Sigmoid colon (tissue), 7 donors: ENCODE results near the gene SPRR2G. TPM values are rescaled to one million over a fixed set of nuclear protein-coding genes. Genes with fewer than 3 reads are reported as not detected.

Source experiments
- DNase-seq: peaks from one replicate; pipeline ENCODE4 v3.0.0-alpha.2; 2019
- H3K27ac ChIP-seq, 4 donors: fragments of 200-600 bp; sonication (generic); one replicate each; pipeline ENCODE4 v1.5.1; 2016 to 2019; ENCODE audit warnings: mild to moderate bottlenecking in 1 of 4
- H3K27me3 ChIP-seq, 3 donors: fragments of 200-600 bp; sonication (generic); one replicate each; pipeline ENCODE4 v1.5.1; 2019; ENCODE audit warnings: mild to moderate bottlenecking in 1 of 3
- H3K36me3 ChIP-seq, 4 donors: fragments of 200-600 bp; sonication (generic); one replicate each; pipeline ENCODE4 v1.5.1; 2016 to 2019
- H3K4me1 ChIP-seq, 4 donors: fragments of 200-600 bp; sonication (generic); one replicate each; pipeline ENCODE4 v1.5.1; 2017 to 2019
- H3K4me3 ChIP-seq, 4 donors: fragments of 200-600 bp; sonication (generic); one replicate each; pipeline ENCODE4 v1.5.1; 2017 to 2019; ENCODE audit warnings: mild to moderate bottlenecking in 2 of 4, moderate library complexity in 1 of 4
- H3K9me3 ChIP-seq, 4 donors: fragments of 200-600 bp in 3 of 4; sonication (generic) in 3 of 4; one replicate each; pipeline versions ENCODE4 v1.5.1 to v1.6.1; 2013 to 2019
- EP300 ChIP-seq, 4 donors: sonication (generic); formaldehyde crosslinking; IDR thresholded peaks; one replicate each; pipeline ENCODE4 v1.6.1; 2017; ENCODE audit warnings: antibody characterized with exemption in 4 of 4
- POLR2A ChIP-seq, 2 donors: fragments of 450-650 bp; IDR thresholded peaks; one replicate each; pipeline ENCODE4 v1.6.1; 2016; ENCODE audit warnings: antibody characterized with exemption in 2 of 2, mild to moderate bottlenecking in 2 of 2, moderate library complexity in 2 of 2
- POLR2AphosphoS5 ChIP-seq, 4 donors: sonication (generic); formaldehyde crosslinking; IDR thresholded peaks; one replicate each; pipeline ENCODE4 v1.6.1; 2017; ENCODE audit warnings: antibody characterized with exemption in 4 of 4
- WGBS, 2 donors: extraction: QIAGEN DNeasy Blood & Tissue Kit; methylation state at CpG; one replicate each; pipeline ENCODE4 v1.1.7; 2013; 5-methylcytosine and 5-hydroxymethylcytosine counted together
- intact Hi-C: fragments of 100-400 bp; cut with DNase I; formaldehyde crosslinking; loops from one replicate; pipeline ENCODE4 v1.15.1; 2023
- polyA plus RNA-seq, 3 donors: library from polyadenylated mRNA; stranded (reverse); fragments of 200-250 nt; gene quantifications; one replicate each; pipeline ENCODE4 v1.2.3, GENCODE V29; 2013
- small RNA-seq, 3 donors: library from RNA; depleted of rRNA; stranded (forward); fragments of <200 nt; gene quantifications; one replicate each; pipeline ENCODE3, GENCODE V24; 2016
- total RNA-seq, 4 donors: library from RNA; depleted of rRNA; stranded (reverse); fragments of >200 nt; gene quantifications; one replicate each; pipeline ENCODE4 v1.1.0, GENCODE V29; 2016
- TF ChIP-seq, protein P1 (sequence below), 4 experiments: fragments of 450-650 bp in 3 of 4; fragments of 200-600 bp in 1 of 4; IDR thresholded peaks; one replicate each; pipeline ENCODE4 v1.5.1; 2016 to 2019; ENCODE audit warnings: antibody characterized with exemption in 4 of 4, mild to moderate bottlenecking in 3 of 4, moderate library complexity in 2 of 4
- donor health status: healthy with polysubstance abuse.
- donor health status: Bipolar disorder and iron deficiency.
- donor health status: healthy.

The SPRR2G gene
- total and polyA plus RNA-seq, 7 donors, result not detected

DNA sequence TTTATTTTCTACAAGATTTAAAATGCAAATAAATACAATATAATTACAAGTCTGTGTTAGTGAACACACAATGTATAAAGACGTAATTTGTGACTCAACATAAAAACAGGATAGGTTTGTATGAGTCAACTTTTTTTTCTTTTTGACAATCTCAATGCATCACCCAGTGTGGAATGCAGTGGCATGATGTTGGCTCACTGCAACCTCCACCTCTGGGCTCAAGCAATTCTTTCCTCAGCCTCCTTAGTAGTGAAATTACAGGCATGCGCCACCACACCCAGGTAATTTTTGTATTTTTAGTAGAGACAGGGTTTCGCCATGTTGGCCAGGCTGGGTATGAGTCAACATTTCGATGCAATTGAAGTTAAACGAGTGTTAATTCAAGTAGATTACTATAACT, 50.4 kb downstream of the SPRR2G start:
- WGBS, 2 donors, result 73 to 87% methylated on average over 5 of the region's 5 CpGs
- H3K27me3 ChIP-seq, result no peaks in the 10 kb centered on the region
- no peak for TF ChIP-seq POLR2AphosphoS5 (IDR thresholded peaks at IDR 0.05)
- no peak for TF ChIP-seq POLR2A (IDR thresholded peaks at IDR 0.05)
- TF ChIP-seq, protein P1, sequence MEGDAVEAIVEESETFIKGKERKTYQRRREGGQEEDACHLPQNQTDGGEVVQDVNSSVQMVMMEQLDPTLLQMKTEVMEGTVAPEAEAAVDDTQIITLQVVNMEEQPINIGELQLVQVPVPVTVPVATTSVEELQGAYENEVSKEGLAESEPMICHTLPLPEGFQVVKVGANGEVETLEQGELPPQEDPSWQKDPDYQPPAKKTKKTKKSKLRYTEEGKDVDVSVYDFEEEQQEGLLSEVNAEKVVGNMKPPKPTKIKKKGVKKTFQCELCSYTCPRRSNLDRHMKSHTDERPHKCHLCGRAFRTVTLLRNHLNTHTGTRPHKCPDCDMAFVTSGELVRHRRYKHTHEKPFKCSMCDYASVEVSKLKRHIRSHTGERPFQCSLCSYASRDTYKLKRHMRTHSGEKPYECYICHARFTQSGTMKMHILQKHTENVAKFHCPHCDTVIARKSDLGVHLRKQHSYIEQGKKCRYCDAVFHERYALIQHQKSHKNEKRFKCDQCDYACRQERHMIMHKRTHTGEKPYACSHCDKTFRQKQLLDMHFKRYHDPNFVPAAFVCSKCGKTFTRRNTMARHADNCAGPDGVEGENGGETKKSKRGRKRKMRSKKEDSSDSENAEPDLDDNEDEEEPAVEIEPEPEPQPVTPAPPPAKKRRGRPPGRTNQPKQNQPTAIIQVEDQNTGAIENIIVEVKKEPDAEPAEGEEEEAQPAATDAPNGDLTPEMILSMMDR (IDR thresholded peaks at IDR 0.05), result no peak
- no peak for TF ChIP-seq EP300 (IDR thresholded peaks at IDR 0.05)
- H3K4me1 ChIP-seq, result no peaks in the 10 kb centered on the region
- H3K9me3 ChIP-seq, result no peaks in the 10 kb centered on the region
- H3K4me3 ChIP-seq, result no peak overlapping the region
- H3K27ac ChIP-seq, result no peak overlapping the region
- no peaks in the 10 kb centered on the region for H3K36me3 ChIP-seq
- intact Hi-C loops, result no loop called here
- no peak for DNase-seq

Small RNA genes within 50 kb of the gene (small RNA-seq; reads per million reads assigned to genes)
- gene SPRR2C, result 0 reads per million in 3 donors

Other genes starting within 250 kb of the SPRR2G start
- not detected for gene IVL, start 242.3 kb downstream of the SPRR2G start, total RNA-seq
- gene IVL, start 242.3 kb downstream of the SPRR2G start, polyA plus RNA-seq, result 1 to 10 TPM in 1 of 3 donors, under 1 TPM in 1, not detected in 1; 0.03 to 1.2 TPM
- not detected for gene SPRR5, start 203.7 kb downstream of the SPRR2G start, total RNA-seq
- not detected for gene SPRR5, start 203.7 kb downstream of the SPRR2G start, polyA plus RNA-seq
- gene SPRR4, start 180.2 kb downstream of the SPRR2G start, total RNA-seq, result not detected
- gene SPRR4, start 180.2 kb downstream of the SPRR2G start, polyA plus RNA-seq, result not detected
- not detected for gene SPRR1A, start 166.8 kb downstream of the SPRR2G start, total RNA-seq
- not detected for gene SPRR1A, start 166.8 kb downstream of the SPRR2G start, polyA plus RNA-seq
- gene SPRR3, start 149.1 kb downstream of the SPRR2G start, total RNA-seq, result not detected
- 10 to 100 TPM in 1 of 3 donors, 1 to 10 TPM in 1, not detected in 1; 2.1 to 13.2 TPM for gene SPRR3, start 149.1 kb downstream of the SPRR2G start, polyA plus RNA-seq
- gene SPRR1B, start 119.7 kb downstream of the SPRR2G start, total RNA-seq, result not detected
- 1 to 10 TPM in 1 of 3 donors, under 1 TPM in 1, not detected in 1; 0.19 to 3.0 TPM for gene SPRR1B, start 119.7 kb downstream of the SPRR2G start, polyA plus RNA-seq
- not detected for gene SPRR2D, start 109.8 kb downstream of the SPRR2G start, total RNA-seq
- under 1 TPM in 1 of 3 donors, not detected in 2; 0.29 TPM for gene SPRR2D, start 109.8 kb downstream of the SPRR2G start, polyA plus RNA-seq
- not detected for gene SPRR2A, start 93.4 kb downstream of the SPRR2G start, total RNA-seq
- 1 to 10 TPM in 1 of 3 donors, under 1 TPM in 1, not detected in 1; 0.42 to 2.4 TPM for gene SPRR2A, start 93.4 kb downstream of the SPRR2G start, polyA plus RNA-seq
- not detected for gene SPRR2B, start 79.3 kb downstream of the SPRR2G start, total RNA-seq
- gene SPRR2B, start 79.3 kb downstream of the SPRR2G start, polyA plus RNA-seq, result not detected
- not detected for gene SPRR2E, start 56.4 kb downstream of the SPRR2G start, total RNA-seq
- 1 to 10 TPM in 1 of 3 donors, under 1 TPM in 1, not detected in 1; 0.16 to 1.8 TPM for gene SPRR2E, start 56.4 kb downstream of the SPRR2G start, polyA plus RNA-seq
- gene SPRR2F, start 37.4 kb downstream of the SPRR2G start, total RNA-seq, result not detected
- not detected for gene SPRR2F, start 37.4 kb downstream of the SPRR2G start, polyA plus RNA-seq
- not detected for gene LELP1, start 52.5 kb upstream of the SPRR2G start, total RNA-seq
- not detected for gene LELP1, start 52.5 kb upstream of the SPRR2G start, polyA plus RNA-seq
- not detected for gene PRR9, start 66.7 kb upstream of the SPRR2G start, total RNA-seq
- not detected for gene PRR9, start 66.7 kb upstream of the SPRR2G start, polyA plus RNA-seq
- not detected for gene LORICRIN, start 108.8 kb upstream of the SPRR2G start, total RNA-seq
- under 1 TPM in 1 of 3 donors, not detected in 2; 0.06 TPM for gene LORICRIN, start 108.8 kb upstream of the SPRR2G start, polyA plus RNA-seq
- gene PGLYRP3, start 162.1 kb upstream of the SPRR2G start, total RNA-seq, result not detected
- gene PGLYRP3, start 162.1 kb upstream of the SPRR2G start, polyA plus RNA-seq, result under 1 TPM in 1 of 3 donors, not detected in 2; 0.16 TPM
- not detected for gene PGLYRP4, start 198.0 kb upstream of the SPRR2G start, total RNA-seq
- 1 to 10 TPM in 1 of 3 donors, not detected in 2; 1.1 TPM for gene PGLYRP4, start 198.0 kb upstream of the SPRR2G start, polyA plus RNA-seq
- gene S100A9, start 207.0 kb upstream of the SPRR2G start, total RNA-seq, result 100 to 1,000 TPM in 3 of 4 donors, 10 to 100 TPM in 1; 73.4 to 943 (median 280) TPM
- 100 to 1,000 TPM; 221 to 449 (median 351) TPM for gene S100A9, start 207.0 kb upstream of the SPRR2G start, polyA plus RNA-seq
- gene S100A12, start 224.7 kb upstream of the SPRR2G start, total RNA-seq, result not detected
- 10 to 100 TPM in 2 of 3 donors, 1 to 10 TPM in 1; 2.9 to 23.4 (median 20.8) TPM for gene S100A12, start 224.7 kb upstream of the SPRR2G start, polyA plus RNA-seq
- 100 to 1,000 TPM in 1 of 4 donors, 10 to 100 TPM in 2, not detected in 1; 14.2 to 103 (median 32.1) TPM for gene S100A8, start 240.2 kb upstream of the SPRR2G start, total RNA-seq
- gene S100A8, start 240.2 kb upstream of the SPRR2G start, polyA plus RNA-seq, result 100 to 1,000 TPM in 1 of 3 donors, 10 to 100 TPM in 2; 68.8 to 109 (median 95.7) TPM